Right cardiac atrium (tissue), 5 donors: Measurements from ENCODE around the gene UNK. TPM values are rescaled to one million over a fixed set of nuclear protein-coding genes. Genes with fewer than 3 reads are reported as not detected.
A peak's percentile ranks its signal among the peaks of the same experiment; 100 is the strongest.

ENCODE experiments used
- ATAC-seq, 2 donors: fragments of 200-7000 bp; cut with Tn5 transposase; one replicate each; pipeline versions ENCODE4 v1.8.0 to v1.9.1; 2020; ENCODE audit warnings: moderate library complexity in 2 of 2, mild to moderate bottlenecking in 1 of 2
- DNase-seq, 3 donors: peaks; one replicate each; pipeline ENCODE4 v3.0.0-alpha.2; 2020
- H3K27ac ChIP-seq: one replicate; pipeline ENCODE4 v1.5.1; 2013; ENCODE audit warnings: mild to moderate bottlenecking, low read length, control low read depth, moderate library complexity
- H3K27me3 ChIP-seq: one replicate; pipeline ENCODE4 v1.6.1; 2013; ENCODE audit not compliant: control insufficient read depth, insufficient read depth
- H3K4me1 ChIP-seq: one replicate; pipeline ENCODE4 v1.6.1; 2013; ENCODE audit warnings: low read length; ENCODE audit not compliant: control insufficient read depth, insufficient read depth
- H3K4me3 ChIP-seq: one replicate; pipeline ENCODE4 v1.5.1; 2013; ENCODE audit warnings: low read length, control low read depth
- H3K9me3 ChIP-seq: one replicate; pipeline ENCODE4 v1.6.1; 2013; ENCODE audit warnings: low read length; ENCODE audit not compliant: control insufficient read depth
- WGBS: extraction: QIAGEN DNeasy Blood & Tissue Kit; methylation state at CpG from one replicate; pipeline ENCODE4 v1.1.7; 2013; 5-methylcytosine and 5-hydroxymethylcytosine counted together
- intact Hi-C, 4 donors: fragments of 100-400 bp; cut with DNase I; formaldehyde crosslinking; loops; one replicate each; pipeline versions ENCODE4 v1.11.0 to v1.14.0; 2022 to 2023
- polyA plus RNA-seq: library from polyadenylated mRNA; stranded (reverse); fragments of 200-250 nt; gene quantifications from one replicate; pipeline ENCODE4 v1.2.3, GENCODE V29; 2013
- total RNA-seq, 4 donors: library from RNA; stranded (reverse); fragmentation: NEBNext Ultra II Directional; extraction: Animal tissue kit (Norgen Biotek cat#: 25700); gene quantifications; one replicate each; pipeline ENCODE4 v1.2.1, GENCODE V29; 2021
- donor health status: healthy with polysubstance abuse.
- donor health status: DM: no; HTN: yes; CAD: no.
- donor health status: DM: no; HTN: no; CAD: no.
- donor health status: DM: no; HTN: yes; CAD: no; lungs with severe emphysema.
- donor health status: DM: yes; HTN: yes; CAD: no.

UNK gene
- total and polyA plus RNA-seq, 5 donors: 18.2 to 22.5 (median 20.4) TPM

DNA sequence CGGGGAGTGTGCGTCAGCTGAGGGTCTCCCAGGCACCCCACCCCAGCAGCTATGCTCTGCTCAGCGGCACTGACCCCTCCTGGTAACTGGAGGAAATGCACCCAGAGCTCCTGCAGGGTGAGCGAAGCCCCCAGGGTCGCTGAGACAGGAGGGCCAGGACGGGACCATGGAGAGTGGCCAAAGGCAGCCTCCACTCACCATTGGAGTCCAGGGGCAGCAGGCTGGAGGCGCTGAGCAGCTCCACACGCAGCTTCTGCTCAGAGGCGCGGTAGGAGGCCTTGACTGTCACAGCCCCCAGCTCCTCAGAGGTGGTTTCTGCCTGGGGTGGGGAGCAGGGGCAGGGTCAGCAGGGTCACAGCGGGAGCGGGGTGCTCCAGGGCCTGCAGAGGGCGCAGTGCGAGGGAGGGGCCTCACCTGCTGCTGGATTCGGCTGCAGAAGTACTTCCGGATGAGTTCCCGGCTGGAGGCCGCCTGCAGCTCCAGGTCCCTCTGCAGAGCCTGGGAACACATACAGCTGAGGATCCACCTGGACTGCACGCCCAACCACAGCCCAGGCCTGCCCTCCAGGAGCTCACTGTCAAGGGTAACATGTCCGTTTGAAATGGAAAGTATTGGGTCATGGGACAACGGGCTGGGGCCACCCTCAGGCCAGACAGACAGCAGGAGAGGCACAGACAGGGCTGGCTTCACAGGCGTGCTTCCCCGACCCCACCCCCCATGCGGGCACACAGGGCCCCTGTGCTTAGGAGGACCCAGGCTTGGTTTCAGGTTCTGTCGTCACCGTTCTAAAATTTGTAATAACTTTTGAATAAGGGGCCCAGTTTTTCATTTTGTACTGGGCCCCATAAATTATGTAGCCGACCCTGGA, 45.8 kb downstream of the UNK start:
- no peak overlapping the region for H3K27ac ChIP-seq
- DNase-seq (peak in 1 of 3 donors; percentile 57), ATAC-seq (no peak)
- H3K27me3 ChIP-seq: no peaks in the 10 kb centered on the region
- H3K9me3 ChIP-seq: no peaks in the 10 kb centered on the region
- H3K4me3 ChIP-seq: no peak overlapping the region
- peaks cover 9% of the 10 kb centered on the region for H3K4me1 ChIP-seq
- intact Hi-C loops: no loop called here
- WGBS: 73% methylated on average over 27 of the region's 27 CpGs

DNA sequence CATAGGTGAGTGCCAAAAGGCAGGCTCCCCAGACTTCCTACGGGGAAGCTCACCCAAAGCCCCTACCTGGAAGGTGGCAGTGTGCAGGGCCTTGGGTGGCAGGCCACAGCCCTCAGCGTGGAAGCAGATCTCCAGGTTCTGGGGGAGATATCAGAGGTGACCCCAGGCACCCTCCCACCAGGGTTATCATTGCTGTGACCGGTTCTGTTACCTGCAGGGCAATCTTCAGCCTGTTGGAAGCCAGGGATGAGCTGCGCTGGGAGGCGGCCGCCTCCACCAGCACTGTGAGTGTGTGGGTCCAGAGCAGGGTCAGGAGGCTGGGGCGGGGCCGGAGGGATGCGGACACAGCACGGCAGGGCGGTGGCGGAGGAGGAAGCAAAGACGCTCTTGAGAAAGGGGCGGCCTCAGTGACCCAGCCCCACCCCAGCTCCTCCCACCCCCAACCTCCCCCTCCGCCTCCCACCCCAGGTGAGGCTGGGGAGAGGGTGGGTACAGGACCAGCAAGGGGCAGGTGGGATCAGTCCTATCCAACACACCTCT, 46.5 kb downstream of the UNK start:
- no peak overlapping the region for H3K27ac ChIP-seq
- ATAC-seq: no peak

GRCh38 chr17:75832164-75832651, 47.6 kb downstream of the UNK start:
- 67% methylated on average over 10 of the region's 10 CpGs for WGBS
- Histone ChIP-seq H3K9me3 (no peaks in the 10 kb centered on the region), H3K27me3 (no peaks in the 10 kb centered on the region), H3K4me3 (no peak overlapping the region), H3K4me1 (peaks cover 4% of the 10 kb centered on the region), H3K27ac (peak overlapping the region; percentile 74)
- intact Hi-C loops: no loop called here
- DNase-seq: peak in 2 of 3 donors; percentile 58 to 62
- ATAC-seq: peak; percentile 13 to 17

More for the DNA sequence above, 46.5 kb downstream of the UNK start:
- DNase-seq: peak in 1 of 3 donors; percentile 53
- Histone ChIP-seq H3K9me3 (no peaks in the 10 kb centered on the region), H3K4me1 (peaks cover 9% of the 10 kb centered on the region), H3K4me3 (no peak overlapping the region), H3K27me3 (no peaks in the 10 kb centered on the region)
- WGBS: 87% methylated on average over 15 of the region's 15 CpGs
- intact Hi-C loops: no loop called here

- H3K4me3 ChIP-seq: no peak overlapping the region
- H3K9me3 ChIP-seq: no peaks in the 10 kb centered on the region
- no peaks in the 10 kb centered on the region for H3K27me3 ChIP-seq
- DNase-seq (peak in 1 of 3 donors; percentile 55), ATAC-seq (peak; percentile 28 to 42)
- intact Hi-C loops: no loop called here
- H3K4me1 ChIP-seq: no peaks in the 10 kb centered on the region
- 49% methylated on average over 20 of the region's 20 CpGs for WGBS
- H3K27ac ChIP-seq: peak overlapping the region; percentile 74
These were observed 48.2 kb downstream of the UNK start for GRCh38 chr17:75832652-75833400.

GRCh38 chr17:75834279-75834920, 49.8 kb downstream of the UNK start:
- no peak overlapping the region for H3K27ac ChIP-seq
- H3K4me3 ChIP-seq: no peak overlapping the region
- no peaks in the 10 kb centered on the region for H3K27me3 ChIP-seq
- H3K9me3 ChIP-seq: no peaks in the 10 kb centered on the region
- intact Hi-C loops: no loop called here
- whole genome bisulfite sequencing: 94% methylated on average over 25 of the region's 25 CpGs
- DNase-seq (peak in 1 of 3 donors; percentile 55), ATAC-seq (no peak)
- no peaks in the 10 kb centered on the region for H3K4me1 ChIP-seq

GRCh38 chr17:75834928-75835653, 50.5 kb downstream of the UNK start:
- Histone ChIP-seq H3K4me3 (no peak overlapping the region), H3K27me3 (no peaks in the 10 kb centered on the region), H3K4me1 (no peaks in the 10 kb centered on the region), H3K9me3 (no peaks in the 10 kb centered on the region), H3K27ac (no peak overlapping the region)
- 67% methylated on average over 24 of the region's 24 CpGs for WGBS
- no peak for ATAC-seq
- intact Hi-C loops: no loop called here
- peak in 1 of 3 donors; percentile 69 for DNase-seq

DNA sequence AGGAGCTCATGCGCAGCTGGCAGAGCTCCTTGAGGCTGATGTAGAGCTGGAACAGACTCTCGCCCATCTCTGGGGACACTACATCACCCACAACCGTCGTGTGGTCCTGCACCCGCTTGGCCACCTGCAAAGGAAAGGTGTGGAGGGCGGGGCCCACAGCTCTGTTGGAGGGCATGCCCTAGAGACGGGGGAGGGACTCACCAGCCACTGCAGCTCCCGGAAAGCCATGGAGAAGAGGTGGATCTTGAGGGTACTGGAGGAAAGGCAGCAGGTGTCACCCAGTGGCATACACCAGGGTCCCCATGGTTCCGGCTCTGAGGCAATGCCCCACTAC, 51.0 kb downstream of the UNK start:
- Histone ChIP-seq H3K27me3 (no peaks in the 10 kb centered on the region), H3K9me3 (no peaks in the 10 kb centered on the region), H3K4me3 (no peak overlapping the region), H3K4me1 (no peaks in the 10 kb centered on the region), H3K27ac (no peak overlapping the region)
- 72% methylated on average over 9 of the region's 9 CpGs for WGBS
- no peak for ATAC-seq
- DNase-seq: no peak
- intact Hi-C loops: no loop called here

DNA sequence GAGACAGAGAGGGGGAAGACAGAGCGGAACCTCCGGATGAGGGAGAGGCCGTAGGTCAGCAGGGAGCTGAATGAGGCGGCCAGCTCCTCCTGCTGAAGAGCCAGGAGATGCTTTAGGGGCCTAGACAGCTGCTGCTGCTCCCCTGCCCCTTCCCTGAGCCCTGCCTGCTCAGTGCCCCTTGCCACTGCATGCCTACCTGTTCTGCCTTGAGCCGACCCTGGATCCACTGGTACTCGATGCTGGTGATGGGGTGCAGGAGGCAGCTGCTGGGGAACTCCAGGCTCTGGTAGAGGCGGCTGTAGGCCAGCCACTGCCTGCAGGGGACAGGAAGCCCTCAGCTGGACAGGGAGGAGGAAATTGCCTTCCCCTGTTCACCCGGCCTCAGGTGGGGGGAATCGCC, 52.0 kb downstream of the UNK start:
- Histone ChIP-seq H3K4me1 (no peaks in the 10 kb centered on the region), H3K9me3 (no peaks in the 10 kb centered on the region), H3K4me3 (no peak overlapping the region), H3K27ac (no peak overlapping the region), H3K27me3 (no peaks in the 10 kb centered on the region)
- intact Hi-C loops: no loop called here
- no peak for DNase-seq
- WGBS: 87% methylated on average over 9 of the region's 9 CpGs
- ATAC-seq: no peak

- Histone ChIP-seq H3K9me3 (no peaks in the 10 kb centered on the region), H3K27ac (no peak overlapping the region), H3K27me3 (no peaks in the 10 kb centered on the region), H3K4me1 (no peaks in the 10 kb centered on the region), H3K4me3 (no peak overlapping the region)
- intact Hi-C loops: no loop called here
- peak in 1 of 2 donors; percentile 5 for ATAC-seq
- 52% methylated on average over 7 of the region's 7 CpGs for WGBS
- no peak for DNase-seq
These were observed 53.3 kb downstream of the UNK start for GRCh38 chr17:75837899-75838298.

- H3K4me3 ChIP-seq: no peak overlapping the region
- WGBS: 72% methylated on average over 15 of the region's 15 CpGs
- no peaks in the 10 kb centered on the region for H3K27me3 ChIP-seq
- no peaks in the 10 kb centered on the region for H3K4me1 ChIP-seq
- intact Hi-C loops: no loop called here
- H3K9me3 ChIP-seq: no peaks in the 10 kb centered on the region
- ATAC-seq (no peak), DNase-seq (no peak)
- no peak overlapping the region for H3K27ac ChIP-seq
These were observed 53.8 kb downstream of the UNK start for GRCh38 chr17:75838410-75838809.
